Hematopoietic multipotent progenitor cell treated with erythropoietin and hydrocortisone succinate and interleukin-3 and kit ligand, for 4 days (in vitro differentiated cells): ENCODE results near the gene ZFYVE27.

Experiments used
- DNase-seq: peaks from one replicate; pipeline ENCODE4 v3.0.0-alpha.2; 2015

Gene ZFYVE27

GRCh38 chr10:97771055-97771891 lies 34.3 kb downstream of the ZFYVE27 start:
- peak; percentile 60 for DNase-seq

GRCh38 chr10:97771913-97772823 lies 35.2 kb downstream of the ZFYVE27 start, which contains the start of gene SFRP5:
SFRP5 (minus strand) TSS chr10:97771999; CDS start chr10:97771833, 166 bp downstream.
- peak; percentile 81 for DNase-seq

- no peak for DNase-seq
Measured at GRCh38 chr10:97773096-97773495, 36.2 kb downstream of the ZFYVE27 start.

DNA sequence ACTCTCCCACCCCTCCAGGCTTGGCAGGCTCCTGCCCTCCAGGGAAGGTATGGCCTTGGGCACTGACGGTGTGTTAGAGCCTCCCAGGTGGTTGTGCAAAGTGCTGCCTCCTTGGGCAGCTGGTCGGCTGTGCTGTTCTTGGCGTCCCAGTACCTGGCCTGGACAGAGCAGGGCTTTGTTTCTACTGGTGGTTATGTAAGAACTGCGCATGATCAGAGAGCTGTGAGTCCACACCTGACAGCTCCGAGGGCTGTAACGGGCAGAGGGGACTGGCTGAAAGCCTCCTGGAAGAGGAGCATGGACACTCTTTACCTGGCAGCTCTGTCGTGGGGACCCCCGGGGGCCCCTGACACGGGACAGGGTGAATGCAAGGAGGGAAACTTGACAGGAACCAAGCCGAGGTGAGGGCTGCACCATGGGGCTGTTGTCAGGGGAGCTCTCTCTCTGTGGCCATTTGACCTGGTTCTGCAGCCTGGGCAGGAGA lies 37.9 kb downstream of the ZFYVE27 start:
- DNase-seq, result no peak

DNA sequence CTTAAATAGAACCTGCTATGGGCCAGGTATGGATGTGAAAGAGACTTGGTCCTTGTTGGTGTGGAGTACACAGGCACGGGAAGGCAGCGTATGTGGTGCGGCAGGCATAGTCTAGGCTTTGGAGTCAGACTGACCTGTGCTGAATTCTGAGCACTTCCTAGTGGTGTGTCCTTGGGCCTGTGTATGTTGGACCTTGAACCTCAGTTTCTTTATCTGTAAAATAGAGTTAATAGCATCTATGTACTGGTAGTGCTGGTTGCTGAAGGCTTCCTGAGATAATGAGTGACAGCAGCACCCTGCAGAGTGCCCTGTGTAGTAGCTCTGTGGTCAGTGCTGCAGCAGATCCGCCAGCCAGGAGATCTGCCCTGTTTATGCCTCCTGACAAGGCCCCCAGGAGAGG lies 40.2 kb downstream of the ZFYVE27 start:
- peak; percentile 25 for DNase-seq

DNA sequence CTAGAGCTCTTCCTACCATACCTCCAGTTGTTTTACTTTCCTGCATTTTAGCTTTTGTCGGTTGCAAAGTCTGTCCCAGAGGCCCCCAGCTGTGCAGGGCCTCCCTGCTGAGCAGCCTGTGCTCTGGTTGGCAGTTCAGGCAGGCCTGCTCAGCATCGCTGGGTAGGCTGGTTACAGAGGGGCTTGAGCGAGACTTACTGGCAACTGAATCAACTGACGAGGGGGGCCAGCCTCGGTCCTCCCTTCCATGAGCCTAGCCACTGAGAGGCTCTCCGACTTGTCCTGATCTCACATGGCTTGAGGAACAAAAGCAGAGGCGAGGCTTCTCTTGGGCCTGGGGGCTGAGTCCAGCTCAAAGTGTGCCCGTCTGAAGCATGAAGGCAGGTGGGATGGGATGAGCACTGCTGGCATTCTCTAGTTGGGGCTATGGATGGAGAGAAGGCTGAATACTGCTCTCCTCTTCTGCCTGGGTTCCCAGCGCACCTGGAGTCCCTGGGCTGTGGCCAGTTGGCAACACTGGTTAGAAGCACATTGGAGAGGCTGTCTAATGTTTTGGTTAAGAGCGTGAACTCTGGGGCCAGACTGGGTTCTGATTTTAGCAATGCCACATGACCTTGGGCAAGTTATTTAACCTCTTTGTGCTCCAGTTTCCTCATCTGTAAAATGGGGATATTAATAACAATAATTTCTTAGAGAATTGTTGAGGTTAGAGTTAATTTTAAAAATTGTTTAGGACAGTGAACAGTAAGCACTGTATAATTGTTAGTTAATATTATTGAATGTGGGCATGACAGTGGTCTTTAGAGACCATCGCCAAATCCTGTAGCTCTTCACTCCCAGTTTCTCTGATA lies 41.7 kb downstream of the ZFYVE27 start:
- no peak for DNase-seq

DNA sequence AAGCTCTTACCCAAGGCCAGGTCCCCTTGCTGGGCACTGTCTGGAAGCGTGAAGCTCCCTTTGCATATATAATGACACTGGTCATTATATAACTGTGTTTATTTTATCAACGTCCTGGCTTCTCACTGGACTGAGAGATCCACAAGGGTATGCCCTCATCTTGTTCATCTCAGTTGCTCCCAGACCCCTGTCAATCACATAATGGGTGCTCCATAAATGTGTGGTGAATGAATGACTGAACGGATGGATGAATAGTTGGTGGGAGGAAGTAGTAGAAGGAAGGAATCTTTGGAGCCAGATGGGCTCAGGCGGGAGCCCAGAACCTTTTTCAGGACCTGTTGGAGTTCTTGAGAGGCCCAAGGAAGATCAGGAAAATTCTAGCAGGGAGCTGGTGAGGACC lies 42.6 kb downstream of the ZFYVE27 start:
- DNase-seq, result no peak

DNA sequence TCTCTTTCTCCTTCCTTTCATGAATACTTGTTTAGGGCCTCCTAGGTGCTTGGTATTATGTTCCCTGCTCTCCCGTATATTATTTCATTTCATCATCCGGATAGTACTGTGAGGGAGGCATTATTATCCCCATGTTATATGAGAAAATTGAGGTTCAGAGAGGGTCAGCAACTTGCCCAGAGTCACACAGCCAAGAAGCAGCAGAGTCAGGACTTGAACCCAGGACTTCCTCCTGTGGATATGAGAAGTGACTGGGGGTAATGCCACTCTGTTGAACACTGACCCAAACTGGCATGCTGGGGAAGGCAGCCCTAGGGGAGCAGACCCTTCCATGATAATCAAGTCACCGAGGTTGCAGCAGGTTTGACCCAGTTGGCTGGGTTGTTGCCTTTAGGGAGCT lies 43.0 kb downstream of the ZFYVE27 start:
- no peak for DNase-seq

GRCh38 chr10:97780841-97781617 lies 44.1 kb downstream of the ZFYVE27 start:
- DNase-seq, result no peak

DNA sequence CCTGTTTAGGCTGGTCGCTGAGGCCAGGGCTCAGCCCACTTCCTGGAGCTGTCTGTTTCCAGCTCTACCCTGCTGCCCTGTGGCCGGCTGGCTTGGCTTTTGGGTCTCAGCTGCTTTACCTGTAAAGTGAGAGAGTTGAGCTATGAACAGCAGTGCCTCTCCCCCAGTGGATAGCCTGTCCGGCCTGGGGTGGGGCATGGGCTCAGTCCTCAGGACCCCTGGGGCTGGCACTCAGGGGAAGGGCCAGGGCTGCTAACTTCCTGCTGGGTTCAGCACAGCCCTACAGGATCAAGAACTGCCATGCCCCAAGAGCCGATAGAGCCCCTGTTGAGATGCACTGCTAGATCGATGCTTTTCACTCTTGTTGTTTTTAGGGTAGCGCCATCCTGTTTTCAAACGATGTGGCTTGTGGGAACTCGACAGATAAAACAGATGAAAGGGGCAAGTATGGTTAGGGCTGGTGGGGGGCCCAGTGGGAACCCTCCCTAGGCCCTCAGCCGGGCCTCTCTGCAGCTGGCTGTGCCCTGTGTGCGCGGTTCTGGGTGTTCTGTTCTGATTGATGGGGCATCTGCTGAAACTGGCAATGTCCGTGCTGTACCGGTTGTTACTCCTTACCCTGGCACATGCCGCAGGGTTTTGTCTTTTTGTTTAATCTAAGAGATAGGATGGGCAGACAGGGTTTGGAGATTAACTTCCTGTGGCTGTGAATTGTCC lies 44.8 kb downstream of the ZFYVE27 start:
- DNase-seq, result peak; percentile 39

GRCh38 chr10:97782455-97783228 lies 45.7 kb downstream of the ZFYVE27 start:
- peak; percentile 58 for DNase-seq

- DNase-seq, result no peak
Measured at GRCh38 chr10:97784200-97784810, 47.4 kb downstream of the ZFYVE27 start.

DNA sequence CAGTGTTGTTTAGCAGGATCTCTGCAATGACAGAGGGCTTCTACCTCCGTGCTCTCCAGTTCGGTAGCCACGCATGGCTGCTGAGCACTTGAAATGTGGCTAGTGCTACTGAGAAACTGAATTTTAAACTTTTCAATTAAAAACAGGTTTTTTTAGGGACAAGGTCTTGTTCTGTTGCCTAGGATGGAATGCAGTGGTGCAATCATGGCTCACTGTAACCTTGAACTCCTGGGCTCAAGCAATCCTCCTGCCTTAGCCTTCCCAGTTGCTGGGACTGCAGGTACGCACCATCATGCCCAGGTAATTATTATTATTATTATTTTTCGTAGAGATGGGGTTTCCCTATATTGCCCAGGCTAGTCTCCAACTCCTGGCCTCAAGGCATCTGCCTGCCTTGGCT lies 48.3 kb downstream of the ZFYVE27 start:
- DNase-seq, result no peak

DNA sequence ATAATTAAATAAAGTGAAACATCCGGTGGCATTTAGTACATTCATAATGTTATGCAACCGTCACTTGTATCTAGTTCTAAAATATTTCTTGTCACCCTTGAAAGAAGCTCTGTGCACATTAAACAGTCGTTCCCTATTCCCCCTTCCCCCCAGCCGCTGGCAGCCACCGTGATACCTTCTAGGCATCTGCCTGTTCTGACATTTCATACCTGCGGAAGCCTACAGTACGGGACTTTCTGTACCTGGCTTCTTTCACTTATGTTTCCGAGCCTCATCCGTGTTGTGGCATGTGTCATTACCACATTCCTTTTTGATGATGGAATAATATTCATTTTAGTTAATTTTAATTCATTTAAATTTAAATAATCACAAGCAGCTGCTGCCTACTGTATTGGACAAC lies 48.8 kb downstream of the ZFYVE27 start:
- DNase-seq, result no peak

GRCh38 chr10:97788552-97789442 lies 51.9 kb downstream of the ZFYVE27 start:
- DNase-seq, result peak; percentile 97

DNA sequence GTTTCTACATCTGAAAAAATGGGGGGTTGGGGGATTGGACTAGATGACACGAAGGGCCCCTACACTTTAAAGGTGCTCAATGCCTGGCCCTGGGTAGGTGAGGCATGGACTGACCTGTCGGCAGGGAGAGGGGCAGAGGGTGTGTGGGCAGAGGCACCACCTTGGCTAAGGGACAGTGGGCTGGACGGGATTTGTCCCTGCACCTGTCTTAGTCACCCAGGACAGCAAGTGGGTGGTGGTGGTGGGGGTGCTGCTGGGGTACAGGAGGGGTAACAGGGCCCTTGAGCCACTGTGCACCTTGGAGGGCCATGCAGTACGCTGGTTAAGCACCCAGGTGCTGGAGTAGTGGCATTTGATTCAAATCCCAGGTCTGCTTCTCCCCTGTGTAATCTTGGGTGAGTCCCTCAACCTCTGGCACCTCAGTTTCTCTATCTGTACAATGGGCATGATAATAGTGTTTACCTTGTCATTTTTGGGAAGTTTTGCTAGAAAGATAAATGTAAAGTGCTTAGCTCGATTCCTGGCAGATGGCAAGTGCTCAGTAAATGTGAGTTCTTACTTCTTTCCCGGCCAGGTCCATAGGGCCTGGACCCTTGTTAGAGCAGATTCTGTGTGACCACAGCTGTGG lies 53.0 kb downstream of the ZFYVE27 start:
- no peak for DNase-seq

GRCh38 chr10:97791824-97792721 lies 55.1 kb downstream of the ZFYVE27 start:
- DNase-seq, result peak; percentile 73
